GM12872 (cell line): ENCODE measurements around the gene PHGDH.

Experiments
- CTCF ChIP-seq: IDR thresholded peaks from 3 replicates; pipeline ENCODE4 v1.5.1; 2011; ENCODE audit warnings: low read depth, mild to moderate bottlenecking, low read length, moderate library complexity; ENCODE audit not compliant: insufficient read depth

The PHGDH gene

DNA sequence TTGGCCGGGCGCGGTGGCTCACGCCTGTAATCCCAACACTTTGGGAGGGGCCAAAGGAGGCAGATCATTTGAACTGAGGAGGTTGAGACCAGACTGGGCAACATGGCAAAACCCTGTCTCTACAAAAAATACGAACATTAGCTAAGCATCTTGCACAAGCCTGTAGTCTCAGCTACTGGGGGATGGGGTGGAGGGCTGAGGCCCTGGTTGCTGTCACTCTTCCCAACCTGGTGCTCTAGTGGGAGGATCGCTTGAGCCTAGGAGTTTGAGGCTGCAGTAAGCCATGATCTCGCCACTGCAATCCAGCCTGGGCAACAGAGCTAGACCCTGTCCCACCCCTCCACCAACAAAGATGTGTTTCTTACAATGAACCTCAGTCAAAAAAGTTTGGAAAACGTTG, 2.8 kb downstream of the PHGDH start:
- no peak for TF ChIP-seq CTCF

DNA sequence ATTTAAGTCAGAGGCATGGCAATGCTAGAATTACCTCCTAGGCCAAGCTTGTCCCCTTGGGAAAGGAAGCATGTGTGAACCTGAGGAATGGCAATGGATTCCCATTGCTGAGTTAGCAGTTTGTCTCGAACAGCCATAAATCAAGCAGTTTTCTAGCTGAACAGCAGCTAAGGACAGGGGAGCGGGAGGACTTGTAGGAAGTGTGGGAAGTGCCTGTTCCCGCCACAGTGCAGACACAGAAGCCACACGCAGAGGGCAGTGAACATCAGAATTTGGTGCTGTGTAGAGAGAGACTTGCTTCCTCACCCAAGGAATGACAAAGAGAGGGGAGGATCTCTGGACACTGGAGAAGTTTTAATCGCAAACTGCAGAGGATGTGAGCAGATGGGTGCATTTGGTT, 3.8 kb downstream of the PHGDH start:
- no peak for TF ChIP-seq CTCF

- no peak for TF ChIP-seq CTCF
Observed at GRCh38 chr1:119718409-119718808, 6.7 kb downstream of the PHGDH start.

DNA sequence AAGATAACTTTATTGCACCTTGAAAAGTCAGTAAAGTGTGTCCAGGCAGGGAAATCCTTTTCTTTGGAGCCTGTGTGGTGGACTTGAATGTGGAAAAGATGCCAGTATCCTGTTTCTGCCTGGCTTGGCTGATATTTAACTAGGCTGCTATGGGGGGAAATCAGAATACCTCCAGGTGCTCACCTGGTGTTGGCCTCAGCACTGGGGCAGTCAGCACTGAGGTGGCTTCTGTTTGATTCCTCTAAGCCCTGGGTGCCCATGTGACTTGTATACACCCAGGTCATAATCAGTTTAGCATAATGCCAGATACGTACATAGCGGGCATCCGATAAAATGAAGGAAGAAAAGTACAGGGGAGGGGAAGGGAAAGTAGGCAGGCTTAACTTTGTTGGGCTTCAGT, 7.2 kb downstream of the PHGDH start:
- TF ChIP-seq CTCF: no peak

DNA sequence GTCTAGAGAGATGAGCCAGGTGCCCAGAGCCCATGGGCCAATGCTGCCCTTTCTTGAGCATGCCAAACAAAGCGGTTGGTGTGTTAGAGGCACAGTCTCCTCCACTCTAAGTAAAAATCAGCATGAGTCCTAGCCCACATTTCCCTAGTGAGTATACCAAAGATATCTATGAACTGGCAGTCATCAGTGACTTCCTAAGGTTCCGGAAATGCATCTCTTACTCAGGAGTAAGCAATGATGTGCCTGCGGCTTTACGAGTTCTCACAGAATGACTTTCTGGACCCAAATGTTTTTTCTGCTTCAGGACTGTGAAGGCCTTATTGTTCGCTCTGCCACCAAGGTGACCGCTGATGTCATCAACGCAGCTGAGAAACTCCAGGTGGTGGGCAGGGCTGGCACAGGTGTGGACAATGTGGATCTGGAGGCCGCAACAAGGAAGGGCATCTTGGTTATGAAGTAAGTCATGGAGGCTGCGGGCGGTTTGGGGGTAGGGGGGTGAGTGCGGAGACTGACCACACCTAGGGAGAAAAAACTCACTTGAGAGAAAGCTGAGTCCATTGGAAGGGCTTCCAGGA, 9.2 kb downstream of the PHGDH start:
- no peak for TF ChIP-seq CTCF

DNA sequence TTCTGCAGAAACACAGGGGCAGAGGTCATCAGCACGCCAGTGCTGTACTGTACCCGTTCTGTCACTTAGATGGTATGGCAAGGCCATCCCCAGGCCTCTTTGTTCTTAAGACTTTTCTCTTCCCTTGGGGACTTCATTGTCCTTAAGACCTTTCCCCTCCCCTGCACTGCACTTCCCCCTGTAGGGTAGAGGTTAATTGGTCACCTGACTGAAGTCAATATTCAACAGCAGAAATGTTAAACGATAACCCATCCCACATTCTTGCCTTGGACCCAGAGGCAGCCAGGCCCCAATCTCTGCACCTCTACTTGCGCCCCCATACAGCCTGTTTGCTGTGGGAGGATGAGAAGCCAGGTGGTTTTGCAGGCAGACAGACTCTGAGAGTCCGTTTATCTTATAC, 10.2 kb downstream of the PHGDH start:
- no peak for TF ChIP-seq CTCF

DNA sequence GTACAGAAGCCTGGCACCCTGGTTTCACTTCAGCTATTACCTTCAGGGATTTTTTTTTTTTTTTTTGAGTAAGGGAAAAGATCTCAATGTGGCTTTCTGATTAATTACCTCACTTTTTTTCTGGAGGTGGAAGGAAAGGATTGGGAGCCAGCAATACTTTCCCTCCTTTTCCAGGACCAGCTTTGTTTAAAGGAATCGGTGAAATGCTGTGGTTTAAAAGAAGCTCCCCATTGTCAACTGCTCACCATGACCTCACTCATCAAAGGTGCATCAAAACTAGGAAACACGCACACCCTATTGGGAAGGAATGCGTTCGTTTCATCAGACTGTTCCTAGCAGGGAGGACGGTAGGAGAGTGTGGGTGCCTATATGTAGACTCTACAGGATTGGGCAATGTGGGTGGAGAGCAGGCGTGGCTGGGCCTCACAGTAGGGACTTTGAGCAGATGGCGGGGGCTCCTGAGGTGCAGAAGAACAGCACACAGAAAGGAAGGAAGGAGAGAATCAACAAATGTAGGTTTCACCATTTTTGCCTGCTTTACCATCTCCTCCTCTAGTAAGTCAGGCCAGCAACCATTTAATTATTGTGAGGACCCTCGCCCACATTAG, 13.0 kb downstream of the PHGDH start:
- TF ChIP-seq CTCF: no peak

- no peak for TF ChIP-seq CTCF
Observed at GRCh38 chr1:119725626-119726025, 13.9 kb downstream of the PHGDH start.
